NT2/D1 (cell line): ENCODE results near the gene SFRP2.

Experiments
- SUZ12 ChIP-seq: IDR thresholded peaks from 2 replicates; pipeline ENCODE4 v1.6.1; 2011; ENCODE audit not compliant: insufficient read length, insufficient read depth; ENCODE audit errors: extremely low read depth
- YY1 ChIP-seq: IDR thresholded peaks from 2 replicates; pipeline ENCODE4 v1.6.1; 2011; ENCODE audit not compliant: insufficient read length, insufficient read depth
- ZNF274 ChIP-seq: IDR thresholded peaks from 2 replicates; pipeline ENCODE4 v1.6.1; 2011; ENCODE audit warnings: mild to moderate bottlenecking, low read depth, low read length

DNA sequence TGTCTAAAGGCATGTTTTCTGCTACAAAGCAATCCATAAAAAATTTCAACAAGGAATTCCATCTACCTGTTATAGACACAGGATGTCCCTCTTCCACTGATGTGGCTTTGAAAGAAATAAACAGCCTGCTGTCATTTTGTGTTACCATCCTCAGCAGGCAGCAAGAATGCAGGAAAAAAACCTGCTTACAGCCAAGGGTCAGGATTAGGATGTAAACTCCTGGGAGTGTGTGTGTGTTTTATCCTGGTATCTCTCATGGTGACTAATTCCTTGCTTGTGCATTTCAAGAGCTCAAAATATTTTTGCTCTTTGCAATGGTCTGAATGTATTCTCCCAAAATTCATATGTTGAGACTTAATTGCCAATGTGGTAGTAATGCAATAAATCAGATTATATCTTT is 28.6 kb upstream of the SFRP2 start:
- TF ChIP-seq ZNF274 = no peak
- no peak for TF ChIP-seq SUZ12
- no peak for TF ChIP-seq YY1
